HG03469 (cell line): ENCODE measurements around the gene STAT2.
"Not testable (repeated sequence)": the region's sequence is repeated elsewhere in the genome, so short reads cannot be mapped to it uniquely, and the experiment has no call there.

ENCODE experiments used
- ATAC-seq: cut with Tn5 transposase; IDR thresholded peaks from one replicate; pipeline ENCODE4 v1.9.1; 2021; ENCODE audit warnings: mild to moderate bottlenecking, moderate library complexity, moderate number of reproducible peaks; ENCODE audit not compliant: unreplicated experiment

The STAT2 gene

GRCh38 chr12:56362130-56363059, 2.5 kb upstream of the STAT2 start, which contains the start of gene APOF:
Gene APOF, minus strand, starts transcription at chr12:56362857. Its CDS starts 112 bp downstream, at chr12:56362745.
- no peak for ATAC-seq

DNA sequence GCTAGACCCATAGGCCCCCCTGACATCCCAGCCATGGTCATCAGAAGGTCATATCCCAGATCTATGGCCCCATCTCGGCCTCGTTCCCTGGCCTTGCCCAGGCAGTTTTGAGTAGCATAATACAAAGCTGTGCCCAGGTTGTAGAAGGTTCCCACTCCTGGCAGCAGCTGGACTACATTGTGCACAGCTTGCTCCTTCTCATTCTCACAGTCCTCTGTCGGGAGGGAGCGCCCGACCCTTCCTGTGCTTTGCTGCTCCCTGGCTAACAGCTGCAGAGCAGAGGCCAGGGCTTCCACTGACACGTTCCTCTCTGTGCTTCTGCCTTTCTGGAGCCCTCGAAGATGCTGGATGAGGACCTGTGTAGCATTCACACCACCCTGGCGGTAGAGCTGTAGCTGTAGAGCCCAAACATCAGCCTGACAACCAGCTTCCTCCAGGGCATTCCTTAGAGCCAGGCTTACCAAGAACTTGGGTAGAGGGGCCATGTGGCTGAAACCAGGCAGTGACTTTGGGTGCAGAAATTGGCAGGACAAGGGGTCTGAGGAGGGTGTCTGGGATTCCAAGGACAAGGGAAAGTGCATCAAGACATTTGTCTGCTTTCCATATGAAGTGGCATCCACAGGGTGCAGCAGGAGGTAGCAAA, 1.7 kb upstream of the STAT2 start:
- no peak for ATAC-seq

DNA sequence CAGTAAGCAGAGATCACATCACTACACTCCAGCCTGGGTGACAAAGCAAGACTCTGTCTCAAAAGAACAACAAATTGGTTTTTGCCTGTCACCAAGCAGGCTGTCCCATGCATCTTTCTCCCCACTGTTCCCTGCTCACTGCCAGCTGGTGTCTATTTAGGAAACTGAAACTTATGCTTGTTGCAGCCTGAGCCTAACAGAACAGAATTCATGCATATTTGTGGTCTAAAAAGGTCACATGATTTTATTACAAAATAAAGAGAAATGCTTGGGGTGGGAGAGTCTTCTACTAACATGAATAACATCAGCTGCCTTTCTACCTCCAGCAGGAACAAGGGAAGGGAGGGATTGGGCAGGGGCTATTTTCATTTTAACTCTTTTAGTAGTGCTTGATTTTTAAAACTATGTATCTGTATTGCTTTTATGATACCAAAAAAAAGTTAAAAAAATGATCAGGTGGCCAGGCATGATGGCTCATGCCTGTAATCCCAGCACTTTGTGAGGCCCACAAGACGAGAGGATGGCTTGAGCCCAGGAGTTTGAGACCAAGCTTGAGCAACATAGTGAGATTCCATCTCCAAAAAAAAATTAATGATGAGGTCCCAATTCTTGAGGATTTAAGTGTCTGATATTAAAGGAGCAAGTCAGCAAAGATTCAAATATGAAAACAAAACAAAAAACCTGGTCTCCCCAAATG, 923 bp downstream of the STAT2 start:
- ATAC-seq = no peak

- ATAC-seq = no peak
Observed at GRCh38 chr12:56351325-56351724, 8.6 kb downstream of the STAT2 start.

GRCh38 chr12:56350662-56351061, 9.2 kb downstream of the STAT2 start:
- ATAC-seq = no peak

- no peak for ATAC-seq
Observed at GRCh38 chr12:56348776-56349175, 11.1 kb downstream of the STAT2 start.

DNA sequence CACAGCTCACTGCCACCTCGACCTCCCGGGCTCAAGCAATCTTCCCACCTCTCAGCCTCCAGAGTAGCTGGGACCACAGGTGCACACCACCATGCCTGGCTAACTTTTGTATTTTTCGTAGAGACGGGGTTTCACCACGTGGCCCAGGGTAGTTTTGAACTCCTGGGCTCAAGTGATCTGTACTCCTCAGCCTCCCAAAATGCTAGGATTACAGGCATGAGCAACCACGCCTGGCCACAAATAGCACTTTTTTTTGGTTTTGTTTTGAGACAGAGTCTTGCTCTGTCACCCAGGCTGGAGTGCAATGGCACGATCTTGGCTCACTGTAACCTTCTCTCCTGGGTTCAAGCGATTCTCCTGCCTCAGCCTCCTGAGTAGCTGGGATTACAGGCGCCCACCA, 12.7 kb downstream of the STAT2 start:
- ATAC-seq = not testable (repeated sequence)

GRCh38 chr12:56346675-56347074, 13.2 kb downstream of the STAT2 start:
- no peak for ATAC-seq

DNA sequence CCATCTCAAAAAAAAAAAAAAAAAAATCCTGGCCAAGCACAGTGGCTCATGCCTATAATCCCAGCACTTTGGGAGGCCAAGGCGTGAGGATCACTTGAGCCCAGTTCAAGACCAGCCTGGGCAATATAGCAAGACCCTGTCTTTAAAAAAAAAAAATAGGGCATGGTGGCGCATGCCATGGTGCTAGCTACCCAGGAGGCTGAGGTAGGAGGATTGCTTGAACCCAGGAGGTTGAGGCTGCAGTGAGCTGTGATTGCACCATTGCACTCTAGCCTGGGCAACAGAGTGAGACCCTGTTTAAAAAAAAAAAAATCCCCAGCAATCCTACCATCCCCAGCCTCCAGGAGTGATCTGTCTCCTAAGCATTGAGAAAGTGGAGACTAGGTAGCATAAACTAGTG, 17.6 kb downstream of the STAT2 start:
- not testable (repeated sequence) for ATAC-seq

DNA sequence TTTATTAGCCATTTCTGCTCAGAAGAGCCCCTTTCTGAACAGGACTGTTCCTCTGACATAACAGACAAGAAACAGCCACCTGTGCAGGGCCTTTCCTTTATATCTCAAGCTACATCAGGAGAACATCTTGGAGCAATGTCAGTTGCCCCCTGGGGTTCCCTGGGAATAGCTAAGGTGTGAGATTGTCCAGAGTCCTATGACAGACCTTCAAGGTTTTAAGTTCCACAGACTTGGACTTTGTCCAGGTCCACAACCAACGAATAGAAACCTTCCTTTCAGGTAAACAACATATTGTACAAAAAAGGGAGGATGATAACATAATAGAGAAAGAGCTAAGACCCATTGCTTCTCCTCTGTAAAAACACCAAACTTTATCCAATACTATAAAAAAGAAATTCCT, 18.3 kb downstream of the STAT2 start:
- no peak for ATAC-seq

- no peak for ATAC-seq
Observed at GRCh38 chr12:56339158-56339422, 20.8 kb downstream of the STAT2 start.

DNA sequence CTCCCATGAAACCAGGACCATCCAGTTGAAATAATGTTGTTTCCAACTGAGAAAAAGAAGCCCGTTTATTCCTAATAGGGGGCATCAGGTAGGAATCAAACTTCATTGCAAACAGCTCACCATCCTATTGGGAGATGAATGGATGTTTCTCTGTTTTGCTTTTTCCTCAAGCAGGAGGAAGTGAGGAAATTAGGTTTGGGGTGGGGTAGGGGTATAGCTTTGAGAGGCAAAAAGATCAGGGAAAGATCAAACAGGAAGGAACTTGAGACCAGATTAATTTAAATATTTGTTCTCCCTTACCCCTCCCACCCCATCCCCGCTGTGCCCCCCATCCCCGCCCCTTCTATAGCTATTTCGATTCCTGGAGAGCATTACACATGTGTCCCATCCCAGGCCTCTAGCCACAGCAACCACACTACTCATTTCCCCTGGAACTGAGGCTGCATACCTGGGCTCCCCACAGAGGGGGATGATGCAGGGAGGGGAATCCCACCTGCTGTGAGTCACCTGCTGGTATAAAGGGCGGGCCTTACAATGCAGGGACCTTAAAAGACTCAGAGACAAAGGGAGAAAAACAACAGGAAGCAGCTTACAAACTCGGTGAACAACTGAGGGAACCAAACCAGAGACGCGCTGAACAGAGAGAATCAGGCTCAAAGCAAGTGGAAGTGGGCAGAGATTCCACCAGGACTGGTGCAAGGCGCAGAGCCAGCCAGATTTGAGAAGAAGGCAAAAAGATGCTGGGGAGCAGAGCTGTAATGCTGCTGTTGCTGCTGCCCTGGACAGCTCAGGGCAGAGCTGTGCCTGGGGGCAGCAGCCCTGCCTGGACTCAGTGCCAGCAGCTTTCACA, 21.4 kb downstream of the STAT2 start, which contains the start of gene IL23A:
Gene IL23A, plus strand, starts transcription at position 577 of the 850 bp plus-strand sequence. Its CDS starts 161 bp downstream, at position 738.
- no peak for ATAC-seq

- no peak for ATAC-seq
Observed at GRCh38 chr12:56337753-56338251, 22.1 kb downstream of the STAT2 start.

- ATAC-seq = no peak
Observed at GRCh38 chr12:56336361-56337167, 23.3 kb downstream of the STAT2 start.

DNA sequence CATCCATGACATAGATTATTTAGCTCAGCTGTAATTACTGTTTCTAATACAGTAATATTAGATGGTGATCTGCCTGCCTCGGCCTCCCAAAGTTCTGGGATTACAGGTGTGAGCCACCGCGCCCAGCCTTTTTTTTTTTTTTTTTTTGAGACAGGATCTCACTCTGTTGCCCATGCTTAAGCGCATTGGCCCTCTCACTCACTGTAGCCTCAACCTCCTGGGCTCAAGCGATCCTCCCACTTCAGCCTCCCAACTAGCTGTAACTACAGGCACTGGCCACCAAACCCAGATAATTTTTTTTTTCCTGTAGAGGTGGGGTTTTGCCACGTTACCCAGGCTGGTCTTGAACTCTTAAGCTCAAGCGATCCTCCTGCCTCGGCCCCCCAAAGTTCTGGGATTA, 24.4 kb downstream of the STAT2 start:
- not testable (repeated sequence) for ATAC-seq

DNA sequence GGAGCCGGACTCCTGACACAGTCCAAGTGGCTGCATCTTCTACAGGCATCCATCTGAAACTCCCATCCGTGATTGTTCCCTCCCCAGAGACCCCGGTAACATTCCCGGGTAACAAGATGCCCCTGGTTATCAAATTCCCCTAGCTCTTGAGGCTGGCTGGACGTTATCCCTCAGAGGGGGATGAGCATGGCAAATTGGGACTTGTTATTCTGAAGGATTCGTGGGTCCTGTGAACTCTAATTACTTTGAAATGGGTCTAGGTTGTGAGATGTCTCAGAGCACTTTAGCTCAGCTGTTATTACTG, 25.5 kb downstream of the STAT2 start:
- no peak for ATAC-seq

DNA sequence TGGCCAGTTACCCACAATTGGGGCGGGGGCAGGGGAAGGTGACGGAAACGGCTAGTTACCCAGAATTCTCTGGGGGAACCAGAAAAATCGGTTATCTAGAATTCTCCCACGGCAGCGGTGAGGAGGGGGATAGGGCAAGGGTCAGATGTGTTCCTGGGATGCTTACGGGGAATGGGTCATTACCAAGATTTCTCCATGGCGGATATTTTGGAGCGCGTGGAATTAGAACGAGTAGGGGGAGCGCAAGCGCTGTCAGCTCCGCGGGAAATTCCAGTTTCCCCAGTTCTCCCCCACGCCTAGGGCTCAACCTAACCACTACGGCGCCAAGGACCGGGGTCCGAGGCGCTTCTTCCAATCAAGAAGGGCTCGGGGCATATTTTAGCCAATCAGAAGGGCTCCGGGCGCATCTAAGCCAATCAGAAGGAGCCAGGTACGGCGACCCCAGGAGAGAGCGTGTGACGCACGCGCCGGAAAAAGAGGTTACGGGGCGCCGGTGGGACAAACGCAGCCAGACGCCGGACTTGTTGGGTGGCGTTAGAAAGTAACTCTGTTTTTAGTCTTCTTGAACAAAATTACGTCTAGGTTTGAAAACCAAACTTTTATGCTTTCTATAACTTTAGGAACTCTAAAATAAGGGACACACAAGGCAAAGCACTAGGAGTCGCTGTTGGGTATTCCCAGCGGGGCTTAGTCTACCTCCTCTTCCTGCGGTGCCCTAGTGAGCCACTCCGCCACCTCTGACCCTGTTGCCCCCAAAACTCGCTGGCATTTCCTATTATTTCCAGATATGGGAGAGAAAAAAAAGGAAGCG, 26.0 kb downstream of the STAT2 start, which contains the start of gene PAN2:
Gene PAN2, minus strand, starts transcription at position 322 of the 811 bp plus-strand sequence. CDS start 906 bp downstream, outside the sequence.
- ATAC-seq = peak; percentile 75

GRCh38 chr12:56333197-56333678, 26.7 kb downstream of the STAT2 start:
- ATAC-seq = no peak
